Hematopoietic multipotent progenitor cell treated with erythropoietin and hydrocortisone succinate and interleukin-3 and kit ligand, for 4 days (in vitro differentiated cells): ENCODE measurements around the gene PCDHGA3.
A peak's percentile ranks its signal among the peaks of the same experiment; 100 is the strongest.
"Not testable (repeated sequence)": the region's sequence is repeated elsewhere in the genome, so short reads cannot be mapped to it uniquely, and the experiment has no call there.

ENCODE experiments used
- DNase-seq: peaks from one replicate; pipeline ENCODE4 v3.0.0-alpha.2; 2015

PCDHGA3 gene

DNA sequence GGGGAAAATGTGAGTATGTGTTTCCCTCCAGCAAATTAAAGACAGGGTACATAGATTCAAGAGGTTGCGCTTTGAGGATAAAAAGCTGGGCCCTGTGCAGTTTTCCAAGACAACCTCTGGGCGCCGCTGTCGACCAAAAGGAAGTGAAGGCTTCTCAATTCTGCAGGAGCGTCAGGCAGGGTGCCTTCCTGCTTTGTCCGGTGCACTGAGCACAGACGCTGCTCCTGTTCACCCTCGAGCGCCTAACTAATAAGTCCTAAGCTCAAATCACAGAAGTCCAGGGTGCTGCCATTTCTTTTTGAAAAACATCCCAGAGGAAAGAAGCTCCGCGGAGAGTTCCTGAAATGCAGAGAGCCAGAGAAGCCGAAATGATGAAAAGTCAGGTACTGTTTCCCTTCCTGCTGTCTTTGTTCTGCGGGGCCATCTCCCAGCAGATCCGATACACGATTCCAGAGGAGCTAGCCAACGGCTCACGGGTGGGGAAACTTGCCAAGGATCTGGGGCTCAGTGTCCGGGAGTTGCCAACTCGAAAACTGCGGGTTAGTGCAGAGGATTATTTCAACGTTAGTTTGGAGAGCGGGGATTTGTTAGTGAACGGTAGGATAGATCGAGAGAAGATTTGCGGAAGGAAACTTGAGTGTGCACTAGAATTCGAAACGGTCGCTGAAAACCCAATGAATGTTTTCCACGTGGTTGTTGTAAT lies 6.4 kb downstream of the PCDHGA3 start, which contains the start of gene PCDHGB1:
TSS of gene PCDHGB1 (plus strand) at position 183 of the 703 bp plus-strand sequence. CDS start at position 345, 162 bp downstream.
- peak; percentile 46 for DNase-seq

DNA sequence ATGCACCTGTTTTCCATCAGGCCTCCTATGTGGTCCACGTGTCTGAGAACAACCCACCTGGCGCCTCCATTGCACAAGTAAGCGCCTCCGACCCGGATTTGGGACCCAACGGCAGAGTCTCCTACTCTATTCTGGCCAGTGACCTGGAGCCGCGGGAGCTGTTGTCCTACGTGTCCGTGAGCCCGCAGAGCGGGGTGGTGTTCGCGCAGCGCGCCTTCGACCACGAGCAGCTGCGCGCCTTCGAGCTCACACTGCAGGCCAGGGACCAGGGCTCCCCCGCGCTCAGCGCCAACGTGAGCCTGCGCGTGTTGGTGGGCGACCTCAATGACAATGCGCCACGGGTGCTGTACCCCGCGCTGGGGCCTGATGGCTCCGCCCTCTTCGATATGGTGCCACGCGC lies 8.0 kb downstream of the PCDHGA3 start:
- DNase-seq, result no peak

DNA sequence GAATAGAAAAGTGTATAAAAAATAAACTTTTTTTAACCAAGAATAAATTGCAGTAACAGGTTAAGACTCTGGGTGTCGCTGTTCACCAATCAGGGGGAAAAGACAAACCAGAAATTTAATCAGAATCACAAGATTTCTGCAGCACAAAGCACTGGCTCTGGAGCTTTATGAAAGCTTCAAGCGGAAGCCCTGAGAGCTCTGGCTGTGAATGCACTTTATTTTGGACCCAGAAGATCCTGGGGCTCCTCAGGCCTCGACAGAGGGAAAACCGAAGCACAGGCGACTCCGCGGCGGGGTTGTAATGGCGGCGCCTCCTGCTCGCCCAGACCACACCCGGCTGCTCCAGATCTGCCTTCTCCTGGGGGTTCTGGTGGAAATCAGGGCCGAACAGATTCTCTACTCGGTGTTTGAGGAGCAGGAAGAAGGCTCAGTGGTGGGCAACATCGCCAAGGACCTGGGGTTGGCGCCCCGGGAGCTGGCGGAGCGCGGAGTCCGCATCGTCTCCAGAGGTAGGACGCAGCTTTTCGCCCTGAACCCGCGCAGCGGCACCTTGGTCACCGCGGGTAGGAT lies 11.4 kb downstream of the PCDHGA3 start, which contains the start of gene PCDHGA4:
TSS of gene PCDHGA4 (plus strand) at position 122 of the 570 bp plus-strand sequence. CDS start at position 209, 87 bp downstream.
- DNase-seq, result no peak

DNA sequence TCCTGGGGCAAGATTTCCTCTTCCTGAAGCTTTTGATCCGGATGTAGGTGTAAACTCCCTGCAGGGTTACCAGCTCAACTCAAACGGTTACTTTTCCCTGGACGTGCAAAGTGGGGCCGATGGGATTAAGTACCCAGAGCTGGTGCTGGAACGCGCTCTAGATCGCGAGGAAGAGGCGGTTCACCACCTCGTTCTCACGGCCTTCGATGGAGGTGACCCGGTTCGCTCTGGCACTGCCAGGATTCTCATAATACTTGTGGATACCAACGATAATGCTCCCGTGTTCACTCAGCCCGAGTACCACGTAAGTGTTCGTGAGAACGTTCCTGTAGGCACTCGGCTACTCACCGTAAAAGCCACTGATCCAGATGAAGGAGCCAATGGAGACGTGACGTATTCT lies 12.0 kb downstream of the PCDHGA3 start:
- no peak for DNase-seq

DNA sequence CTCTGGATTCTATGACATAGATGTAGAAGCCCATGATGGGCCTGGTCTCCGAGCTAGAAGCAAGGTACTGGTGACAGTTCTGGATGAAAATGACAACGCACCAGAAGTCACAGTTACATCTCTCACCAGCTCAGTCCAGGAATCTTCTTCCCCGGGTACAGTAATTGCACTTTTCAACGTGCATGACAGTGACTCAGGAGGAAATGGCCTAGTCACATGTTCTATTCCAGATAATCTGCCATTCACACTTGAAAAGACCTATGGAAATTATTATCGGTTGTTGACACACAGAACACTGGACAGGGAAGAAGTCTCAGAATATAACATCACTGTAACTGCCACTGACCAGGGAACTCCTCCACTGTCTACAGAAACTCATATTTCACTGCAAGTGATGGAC lies 12.5 kb downstream of the PCDHGA3 start:
- no peak for DNase-seq

DNA sequence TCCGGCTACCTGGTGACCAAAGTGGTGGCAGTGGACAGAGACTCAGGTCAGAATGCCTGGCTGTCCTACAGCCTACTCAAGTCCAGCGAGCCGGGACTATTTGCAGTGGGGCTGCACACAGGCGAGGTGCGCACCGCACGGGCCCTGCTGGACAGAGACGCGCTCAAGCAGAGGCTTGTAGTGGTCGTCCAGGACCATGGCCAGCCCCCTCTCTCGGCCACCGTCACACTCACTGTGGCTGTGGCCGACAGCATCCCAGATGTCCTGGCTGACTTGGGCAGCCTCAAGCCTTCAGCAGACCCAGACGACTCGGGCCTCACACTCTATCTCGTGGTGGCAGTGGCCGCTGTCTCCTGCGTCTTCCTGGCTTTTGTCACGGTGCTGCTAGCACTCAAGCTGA lies 13.3 kb downstream of the PCDHGA3 start:
- no peak for DNase-seq

DNA sequence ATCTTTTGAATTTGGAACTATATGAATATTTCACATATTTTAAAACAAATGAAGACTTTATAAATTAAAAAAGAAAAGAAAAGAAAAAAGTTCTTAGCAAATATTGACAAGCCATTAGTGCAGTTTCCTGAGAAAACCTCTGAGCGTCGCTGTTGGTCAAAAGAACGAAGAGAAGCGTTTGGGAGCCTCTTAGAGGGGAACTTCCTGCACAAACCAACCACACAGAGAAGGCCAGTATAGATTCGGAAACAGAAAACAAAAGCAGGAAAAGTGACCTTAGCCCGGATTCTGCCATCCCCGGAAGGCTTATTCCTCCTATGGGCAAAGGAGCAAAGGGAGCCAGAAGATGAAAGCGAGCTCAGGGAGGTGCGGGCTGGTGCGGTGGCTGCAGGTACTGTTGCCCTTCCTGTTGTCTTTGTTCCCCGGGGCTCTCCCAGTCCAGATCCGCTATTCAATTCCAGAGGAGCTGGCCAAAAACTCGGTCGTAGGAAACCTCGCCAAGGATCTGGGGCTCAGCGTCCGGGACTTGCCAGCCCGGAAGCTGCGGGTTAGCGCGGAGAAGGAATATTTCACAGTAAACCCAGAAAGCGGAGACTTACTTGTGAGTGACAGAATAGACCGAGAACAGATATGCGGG lies 16.3 kb downstream of the PCDHGA3 start, which contains the start of gene PCDHGB2:
TSS of gene PCDHGB2 (plus strand) at position 205 of the 637 bp plus-strand sequence. CDS start at position 347, 142 bp downstream.
- DNase-seq, result peak; percentile 51

DNA sequence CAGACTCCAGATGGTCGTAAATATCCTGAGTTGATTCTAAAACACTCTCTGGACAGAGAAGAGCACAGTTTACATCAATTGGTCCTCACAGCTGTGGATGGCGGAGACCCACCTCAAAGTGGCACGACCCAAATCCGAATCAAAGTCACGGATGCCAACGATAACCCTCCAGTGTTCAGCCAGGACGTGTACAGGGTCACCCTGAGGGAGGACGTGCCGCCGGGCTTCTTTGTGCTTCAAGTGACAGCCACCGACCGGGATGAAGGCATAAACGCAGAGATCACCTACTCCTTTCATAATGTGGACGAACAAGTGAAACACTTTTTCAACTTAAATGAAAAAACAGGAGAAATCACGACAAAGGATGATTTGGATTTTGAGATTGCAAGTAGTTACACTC lies 17.1 kb downstream of the PCDHGA3 start:
- no peak for DNase-seq

DNA sequence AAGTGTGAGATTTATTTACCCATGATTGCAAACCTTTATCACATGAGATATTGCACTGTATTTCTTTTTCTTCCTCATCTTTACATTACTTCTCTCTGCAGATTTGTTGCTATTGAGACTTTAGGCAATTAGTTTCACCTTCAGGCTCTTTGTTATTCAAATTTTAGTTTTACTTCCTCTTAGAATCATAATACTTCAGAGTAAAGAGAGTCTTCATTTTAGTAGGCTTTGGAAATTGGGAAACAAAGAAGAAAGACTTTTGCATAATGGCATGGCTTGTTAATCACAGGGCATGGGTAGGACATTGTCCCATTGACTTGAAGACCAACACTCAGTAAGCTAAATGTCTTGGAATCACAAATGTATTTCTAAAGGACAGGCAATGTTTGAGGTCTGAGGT lies 19.1 kb downstream of the PCDHGA3 start:
- DNase-seq, result no peak

DNA sequence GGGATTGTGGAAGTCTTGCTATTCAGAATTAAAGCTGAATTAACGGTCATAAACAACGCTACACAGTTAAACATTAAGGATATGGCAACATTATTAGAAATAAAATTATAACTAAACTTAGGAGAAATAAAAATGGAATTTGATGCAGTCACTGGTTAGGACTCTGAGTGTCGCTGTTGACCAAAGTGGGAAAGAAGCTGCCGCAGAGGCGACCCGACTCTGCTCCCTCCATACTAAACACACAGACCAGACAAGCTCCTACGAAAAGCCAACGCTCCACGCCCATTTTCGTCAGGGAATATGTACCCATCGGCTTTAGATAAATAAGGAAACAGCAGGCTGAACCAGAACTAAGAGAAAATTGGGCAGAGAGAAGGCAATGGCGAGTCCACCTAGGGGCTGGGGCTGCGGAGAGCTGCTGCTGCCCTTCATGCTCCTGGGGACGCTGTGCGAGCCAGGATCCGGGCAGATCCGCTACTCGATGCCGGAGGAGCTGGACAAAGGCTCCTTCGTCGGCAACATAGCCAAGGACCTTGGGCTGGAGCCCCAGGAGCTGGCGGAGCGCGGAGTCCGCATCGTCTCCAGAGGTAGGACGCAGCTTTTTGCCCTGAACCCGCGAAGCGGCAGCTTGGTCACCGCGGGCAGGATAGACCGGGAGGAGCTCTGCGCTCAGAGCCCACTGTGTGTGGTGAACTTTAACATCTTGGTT lies 20.5 kb downstream of the PCDHGA3 start, which contains the start of gene PCDHGA5:
TSS of gene PCDHGA5 (plus strand) at position 211 of the 709 bp plus-strand sequence. CDS start at position 380, 169 bp downstream.
- DNase-seq, result no peak

DNA sequence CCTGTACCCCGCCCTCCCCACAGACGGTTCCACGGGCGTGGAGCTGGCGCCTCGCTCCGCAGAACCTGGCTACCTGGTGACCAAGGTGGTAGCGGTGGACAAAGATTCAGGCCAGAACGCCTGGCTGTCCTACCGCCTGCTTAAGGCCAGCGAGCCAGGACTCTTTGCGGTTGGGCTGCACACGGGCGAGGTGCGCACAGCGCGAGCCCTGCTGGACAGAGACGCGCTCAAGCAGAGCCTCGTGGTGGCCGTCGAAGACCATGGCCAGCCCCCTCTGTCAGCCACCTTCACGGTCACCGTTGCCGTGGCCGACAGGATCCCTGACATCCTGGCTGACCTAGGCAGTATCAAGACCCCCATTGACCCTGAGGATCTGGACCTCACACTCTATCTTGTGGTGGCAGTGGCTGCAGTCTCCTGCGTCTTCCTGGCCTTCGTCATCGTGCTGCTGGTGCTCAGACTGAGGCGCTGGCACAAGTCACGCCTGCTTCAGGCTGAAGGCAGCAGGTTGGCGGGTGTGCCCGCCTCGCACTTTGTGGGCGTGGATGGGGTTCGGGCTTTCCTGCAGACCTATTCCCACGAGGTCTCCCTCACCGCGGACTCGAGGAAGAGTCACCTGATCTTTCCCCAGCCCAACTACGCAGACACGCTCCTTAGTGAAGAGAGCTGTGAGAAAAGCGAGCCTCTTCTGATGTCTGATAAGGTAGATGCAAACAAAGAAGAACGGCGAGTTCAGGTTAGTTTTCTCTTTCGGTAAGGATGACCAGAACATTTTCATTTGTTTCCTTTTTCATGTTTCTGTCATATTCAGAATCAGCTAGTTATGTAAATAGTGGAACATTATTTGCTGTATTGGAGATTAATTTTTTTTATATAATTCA lies 22.6 kb downstream of the PCDHGA3 start:
- DNase-seq, result no peak

DNA sequence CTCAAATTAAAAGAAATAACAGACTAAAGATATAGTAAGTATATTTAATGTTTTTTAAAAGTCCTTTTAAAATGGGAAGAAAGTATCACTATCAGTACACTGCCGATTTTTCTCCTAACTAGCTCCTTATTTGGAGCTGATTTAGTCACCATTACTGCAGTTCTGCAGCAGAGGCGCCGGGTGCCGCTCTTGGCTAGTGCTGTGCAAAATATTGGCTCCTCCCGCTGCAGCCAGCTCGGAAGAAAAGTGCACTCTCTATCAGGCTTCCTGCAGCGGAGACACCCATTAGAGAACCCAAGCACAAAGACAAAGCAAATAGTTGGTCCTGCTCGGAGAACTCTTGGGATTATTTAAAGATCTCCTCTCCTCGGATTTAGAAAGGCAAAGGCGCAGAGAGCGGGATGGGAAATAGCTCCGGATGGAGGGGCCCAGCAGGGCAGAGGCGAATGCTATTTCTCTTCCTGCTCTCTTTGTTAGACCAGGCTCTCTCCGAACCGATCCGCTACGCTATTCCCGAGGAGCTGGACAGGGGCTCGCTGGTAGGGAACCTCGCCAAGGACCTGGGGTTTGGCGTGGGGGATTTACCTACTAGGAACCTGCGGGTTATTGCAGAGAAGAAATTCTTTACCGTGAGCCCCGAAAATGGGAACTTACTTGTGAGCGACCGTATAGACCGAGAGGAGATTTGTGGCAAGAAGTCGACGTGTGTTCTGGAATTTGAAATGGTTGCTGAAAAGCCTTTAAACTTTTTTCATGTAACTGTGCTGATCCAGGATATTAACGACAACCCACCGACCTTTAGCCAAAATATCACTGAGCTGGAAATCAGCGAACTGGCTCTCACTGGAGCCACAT lies 26.6 kb downstream of the PCDHGA3 start, which contains the start of gene PCDHGB3:
TSS of gene PCDHGB3 (plus strand) at position 249 of the 855 bp plus-strand sequence. CDS start at position 402, 153 bp downstream.
- DNase-seq, result peak; percentile 67

DNA sequence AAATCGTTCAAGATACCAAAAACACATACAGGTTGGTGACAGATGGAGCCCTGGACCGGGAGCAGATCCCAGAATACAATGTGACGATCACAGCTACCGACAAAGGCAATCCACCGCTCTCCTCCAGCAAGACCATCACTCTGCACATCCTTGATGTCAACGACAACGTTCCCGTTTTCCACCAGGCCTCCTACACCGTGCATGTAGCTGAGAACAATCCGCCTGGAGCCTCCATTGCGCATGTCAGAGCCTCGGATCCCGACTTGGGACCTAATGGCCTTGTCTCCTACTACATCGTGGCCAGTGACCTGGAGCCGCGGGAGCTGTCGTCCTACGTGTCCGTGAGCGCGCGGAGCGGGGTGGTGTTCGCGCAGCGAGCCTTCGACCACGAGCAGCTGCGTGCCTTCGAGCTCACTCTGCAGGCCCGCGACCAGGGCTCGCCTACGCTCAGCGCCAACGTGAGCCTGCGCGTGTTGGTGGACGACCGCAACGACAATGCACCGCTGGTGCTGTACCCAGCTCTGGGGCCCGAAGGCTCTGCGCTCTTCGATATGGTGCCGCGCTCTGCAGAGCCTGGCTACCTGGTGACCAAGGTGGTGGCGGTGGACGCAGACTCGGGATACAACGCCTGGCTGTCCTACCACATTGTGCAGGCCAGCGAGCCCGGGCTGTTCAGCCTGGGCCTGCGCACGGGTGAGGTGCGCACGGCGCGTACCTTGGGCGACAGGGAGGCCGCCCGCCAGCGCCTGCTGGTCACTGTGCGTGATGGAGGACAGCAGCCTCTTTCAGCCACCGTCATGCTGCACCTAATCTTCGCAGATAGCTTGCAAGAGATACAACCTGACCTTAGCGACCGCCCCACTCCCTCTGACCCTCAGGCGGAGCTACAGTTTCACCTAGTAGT lies 28.2 kb downstream of the PCDHGA3 start:
- no peak for DNase-seq

DNA sequence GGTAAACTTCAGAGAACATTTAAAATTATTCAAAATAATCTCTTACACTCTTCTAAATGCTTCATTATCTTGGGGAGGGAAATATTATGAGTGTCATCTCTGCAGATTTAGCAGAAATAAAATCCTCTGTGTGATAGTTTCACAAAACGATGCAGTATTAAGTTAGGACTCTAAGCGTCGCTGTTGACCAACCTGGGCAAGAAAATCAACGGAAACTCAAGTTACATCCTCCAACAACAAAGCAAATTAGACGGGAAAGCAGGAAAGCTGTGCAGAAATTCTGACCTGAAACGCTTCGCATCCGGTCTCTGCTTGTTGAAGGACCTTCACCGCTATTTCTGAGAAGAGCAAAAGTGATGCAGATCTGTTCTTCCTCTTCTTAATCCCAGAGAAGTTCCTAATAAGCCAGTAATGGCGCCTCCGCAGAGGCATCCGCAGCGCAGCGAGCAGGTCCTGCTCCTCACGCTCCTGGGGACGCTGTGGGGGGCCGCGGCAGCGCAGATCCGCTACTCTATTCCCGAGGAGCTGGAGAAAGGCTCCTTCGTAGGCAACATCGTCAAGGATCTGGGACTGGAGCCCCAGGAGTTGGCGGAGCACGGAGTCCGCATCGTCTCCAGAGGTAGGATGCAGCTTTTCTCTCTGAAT lies 30.2 kb downstream of the PCDHGA3 start, which contains the start of gene PCDHGA6:
TSS of gene PCDHGA6 (plus strand) at position 219 of the 645 bp plus-strand sequence. CDS start at position 412, 193 bp downstream.
- DNase-seq, result no peak

DNA sequence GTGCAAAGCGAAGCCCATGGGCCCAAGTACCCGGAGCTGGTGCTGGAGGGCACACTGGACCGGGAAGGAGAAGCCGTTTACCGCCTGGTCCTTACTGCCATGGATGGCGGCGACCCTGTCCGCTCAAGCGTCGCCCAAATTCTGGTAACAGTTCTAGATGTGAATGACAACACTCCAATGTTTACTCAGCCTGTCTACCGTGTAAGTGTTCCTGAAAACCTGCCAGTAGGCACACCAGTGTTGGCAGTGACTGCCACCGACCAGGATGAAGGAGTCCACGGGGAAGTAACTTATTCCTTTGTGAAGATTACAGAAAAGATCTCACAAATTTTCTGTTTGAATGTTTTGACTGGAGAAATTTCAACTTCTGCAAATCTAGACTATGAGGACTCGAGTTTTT lies 31.0 kb downstream of the PCDHGA3 start:
- no peak for DNase-seq

DNA sequence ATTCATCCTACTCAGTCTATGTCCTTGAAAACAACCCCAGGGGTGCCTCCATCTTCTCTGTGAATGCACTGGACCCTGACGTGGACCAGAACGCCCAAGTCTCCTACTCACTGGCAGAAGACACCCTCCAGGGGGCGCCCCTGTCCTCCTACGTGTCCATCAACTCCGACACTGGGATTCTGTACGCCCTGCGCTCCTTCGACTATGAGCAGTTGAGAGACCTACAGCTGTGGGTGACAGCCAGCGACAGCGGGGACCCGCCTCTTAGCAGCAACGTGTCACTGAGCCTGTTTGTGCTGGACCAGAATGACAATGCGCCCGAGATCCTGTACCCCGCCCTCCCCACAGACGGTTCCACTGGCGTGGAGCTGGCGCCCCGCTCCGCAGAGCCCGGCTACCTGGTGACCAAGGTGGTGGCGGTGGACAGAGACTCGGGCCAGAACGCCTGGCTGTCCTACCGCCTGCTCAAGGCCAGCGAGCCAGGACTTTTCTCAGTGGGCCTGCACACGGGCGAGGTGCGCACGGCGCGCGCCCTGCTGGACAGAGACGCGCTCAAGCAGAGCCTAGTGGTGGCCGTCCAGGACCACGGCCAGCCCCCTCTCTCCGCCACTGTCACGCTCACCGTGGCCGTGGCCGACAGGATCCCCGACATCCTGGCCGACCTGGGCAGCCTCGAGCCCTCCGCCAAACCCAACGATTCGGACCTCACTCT lies 32.0 kb downstream of the PCDHGA3 start:
- DNase-seq, result not testable (repeated sequence)

DNA sequence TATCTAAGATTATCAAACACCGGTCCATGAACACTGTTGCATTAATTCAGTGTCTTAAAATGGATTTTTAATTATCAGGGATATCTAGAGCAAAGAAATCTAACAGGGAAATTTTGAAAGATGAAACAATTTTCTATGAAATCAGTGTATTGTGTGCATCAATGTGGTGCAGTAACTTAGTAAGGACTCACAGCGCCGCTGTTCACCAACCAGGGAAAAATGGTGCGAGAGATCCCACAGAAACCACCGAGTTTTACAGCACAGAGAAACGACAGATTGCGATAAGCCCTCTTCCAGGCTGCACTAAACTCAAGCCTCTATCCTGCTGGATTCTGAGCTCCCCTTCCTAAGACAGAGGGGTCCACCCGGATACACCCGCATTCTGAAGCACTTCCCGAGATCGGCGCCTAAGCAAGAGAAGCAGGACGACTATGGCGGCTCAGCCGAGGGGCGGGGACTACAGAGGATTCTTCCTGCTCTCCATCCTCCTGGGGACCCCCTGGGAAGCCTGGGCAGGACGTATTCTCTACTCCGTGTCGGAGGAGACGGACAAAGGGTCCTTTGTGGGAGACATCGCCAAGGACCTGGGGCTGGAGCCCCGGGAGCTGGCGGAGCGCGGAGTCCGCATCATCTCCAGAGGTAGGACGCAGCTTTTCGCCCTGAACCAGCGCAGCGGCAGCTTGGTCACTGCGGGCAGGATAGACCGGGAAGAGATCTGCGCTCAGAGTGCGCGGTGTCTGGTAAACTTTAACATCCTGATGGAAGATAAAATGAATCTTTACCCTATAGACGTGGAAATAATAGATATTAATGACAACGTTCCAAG lies 39.1 kb downstream of the PCDHGA3 start, which contains the start of gene PCDHGA7:
TSS of gene PCDHGA7 (plus strand) at position 274 of the 826 bp plus-strand sequence. CDS start at position 432, 158 bp downstream.
- DNase-seq, result peak; percentile 23
